ENCODE results near the gene ALKBH2. TPM values are rescaled to one million over a fixed set of nuclear protein-coding genes. Genes with fewer than 3 reads are reported as not detected.
A peak's percentile ranks its signal among the peaks of the same experiment; 100 is the strongest.

The ALKBH2 gene
- total and polyA plus RNA-seq, 11 donors, result 5.1 to 18.0 (median 8.2) TPM

- no peaks in the 10 kb centered on the region for H3K27me3 ChIP-seq
- DNase-seq (no peak), ATAC-seq (no peak)
- peak overlapping the region in 2 of 12 donors; percentile 49 to 54 for H3K4me3 ChIP-seq
- intact Hi-C loops (cut with DNase I), result no loop called here
- H3K4me1 ChIP-seq, result peaks cover 4 to 86% (median 45%) of the 10 kb centered on the region in 12 donors
- TF ChIP-seq POLR2A (IDR thresholded peaks at IDR 0.05) (no peak), CTCF (IDR thresholded peaks at IDR 0.05) (no peak)
- H3K27ac ChIP-seq, result peak overlapping the region in 8 of 12 donors; percentile 88 to 97 (median 93)
- no peaks in the 10 kb centered on the region for H3K9me3 ChIP-seq
- H3K36me3 ChIP-seq, result peaks cover 0 to 6% (median under 1%) of the 10 kb centered on the region in 9 donors
- WGBS, 4 donors, result 56 to 85% (median 65%) methylated on average over 4 of the region's 4 CpGs
Observed at GRCh38 chr12:109120557-109120956, 27.3 kb upstream of the ALKBH2 start.

- intact Hi-C loops (cut with DNase I), result no loop called here
- no peaks in the 10 kb centered on the region for H3K9me3 ChIP-seq
- H3K4me3 ChIP-seq, result peak overlapping the region in 2 of 12 donors; percentile 49 to 54
- H3K27ac ChIP-seq, result peak overlapping the region in 10 of 12 donors; percentile 88 to 99 (median 94)
- H3K27me3 ChIP-seq, result no peaks in the 10 kb centered on the region
- 40 to 58% (median 53%) methylated on average over 2 of the region's 2 CpGs for WGBS, 4 donors
- no peak for ATAC-seq
- H3K36me3 ChIP-seq, result peaks cover 0 to 4% (median 0%) of the 10 kb centered on the region in 9 donors
- TF ChIP-seq CTCF (IDR thresholded peaks at IDR 0.05), result no peak
- TF ChIP-seq POLR2A (IDR thresholded peaks at IDR 0.05), result no peak
- no peak for DNase-seq
- peaks cover 9 to 87% (median 50%) of the 10 kb centered on the region in 12 donors for H3K4me1 ChIP-seq
Observed at GRCh38 chr12:109120095-109120494, 26.8 kb upstream of the ALKBH2 start.

- TF ChIP-seq POLR2A (IDR thresholded peaks at IDR 0.05) (peak; percentile 28 to 46), CTCF (IDR thresholded peaks at IDR 0.05) (no peak)
- 44 to 57% (median 48%) methylated on average over 12 of the region's 12 CpGs for WGBS, 4 donors
- ATAC-seq, result no peak
- Histone ChIP-seq H3K4me1 (peaks cover 10 to 97% (median 71%) of the 10 kb centered on the region in 12 donors), H3K9me3 (no peaks in the 10 kb centered on the region), H3K27ac (peak overlapping the region; percentile 85 to 99 (median 93)), H3K36me3 (peaks cover 0 to 3% (median 0%) of the 10 kb centered on the region in 9 donors), H3K27me3 (no peaks in the 10 kb centered on the region), H3K4me3 (peak overlapping the region; percentile 18 to 54 (median 44))
- intact Hi-C loops (cut with DNase I), result loop anchor here in 7 of 10 donors (1.0 to 10.0 kb wide), 7 partner anchors 14 to 268 kb away; no protein-coding TSS in a partner anchor
- no peak for DNase-seq
Observed at GRCh38 chr12:109116611-109116949, 23.3 kb upstream of the ALKBH2 start.

- no peaks in the 10 kb centered on the region for H3K27me3 ChIP-seq
- peak; percentile 72 to 83 (median 77) for ATAC-seq
- peak within 1 kb of the TSS; percentile 85 to 99 (median 93) for H3K27ac ChIP-seq
- WGBS, 4 donors, result 30 to 42% (median 38%) methylated on average over 14 of the region's 14 CpGs
- H3K36me3 ChIP-seq, result peaks cover 0 to 3% (median 0%) of the 10 kb centered on the region in 9 donors
- peaks cover 10 to 93% (median 72%) of the 10 kb centered on the region in 12 donors for H3K4me1 ChIP-seq
- H3K4me3 ChIP-seq, result peak within 1 kb of the TSS; percentile 18 to 54 (median 44)
- TF ChIP-seq CTCF (IDR thresholded peaks at IDR 0.05) (no peak), POLR2A (IDR thresholded peaks at IDR 0.05) (peak in 1 of 2 donors; percentile 45)
- H3K9me3 ChIP-seq, result no peaks in the 10 kb centered on the region
- intact Hi-C loops (cut with DNase I), result loop anchor here in 7 of 10 donors (1.0 to 10.0 kb wide), 7 partner anchors 15 to 269 kb away; no protein-coding TSS in a partner anchor
- peak; percentile 66 to 92 (median 72) for DNase-seq
Observed at GRCh38 chr12:109115758-109116610, 22.7 kb upstream of the ALKBH2 start, which contains the start of gene ACACB. Gene ACACB, plus strand, starts transcription at chr12:109116587. Its CDS starts 22,819 bp downstream, at chr12:109139406.
